NOMO-1 (cell line): Measurements from ENCODE around the gene PTPRN2.

Experiments used
- DNase-seq, 2 experiments: peaks; one replicate each; lab custom pipeline; 2025; ENCODE audit not compliant: unreplicated experiment in 2 of 2; lab: John Stamatoyannopoulos, UW

The PTPRN2 gene

DNA sequence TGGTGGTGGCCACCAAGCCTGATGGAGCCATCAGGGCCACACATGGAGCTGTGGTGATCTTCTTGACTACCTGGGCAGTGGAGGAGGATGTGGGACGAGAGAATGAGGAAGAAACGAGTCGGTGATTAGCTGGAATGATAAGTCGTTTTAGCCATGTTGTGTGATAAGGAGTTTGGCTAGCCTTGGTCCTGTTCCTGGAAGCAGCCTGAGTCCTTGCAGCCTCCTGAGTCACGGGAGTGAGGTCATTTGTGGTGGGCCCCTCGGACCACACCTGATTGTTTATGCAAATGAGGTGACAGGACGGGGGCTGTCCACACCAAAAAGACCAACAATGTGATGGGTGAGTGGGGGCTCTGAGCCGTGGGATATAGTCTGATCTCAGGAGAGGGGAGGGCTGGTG lies 554.4 kb downstream of the PTPRN2 start:
- no peak for DNase-seq

DNA sequence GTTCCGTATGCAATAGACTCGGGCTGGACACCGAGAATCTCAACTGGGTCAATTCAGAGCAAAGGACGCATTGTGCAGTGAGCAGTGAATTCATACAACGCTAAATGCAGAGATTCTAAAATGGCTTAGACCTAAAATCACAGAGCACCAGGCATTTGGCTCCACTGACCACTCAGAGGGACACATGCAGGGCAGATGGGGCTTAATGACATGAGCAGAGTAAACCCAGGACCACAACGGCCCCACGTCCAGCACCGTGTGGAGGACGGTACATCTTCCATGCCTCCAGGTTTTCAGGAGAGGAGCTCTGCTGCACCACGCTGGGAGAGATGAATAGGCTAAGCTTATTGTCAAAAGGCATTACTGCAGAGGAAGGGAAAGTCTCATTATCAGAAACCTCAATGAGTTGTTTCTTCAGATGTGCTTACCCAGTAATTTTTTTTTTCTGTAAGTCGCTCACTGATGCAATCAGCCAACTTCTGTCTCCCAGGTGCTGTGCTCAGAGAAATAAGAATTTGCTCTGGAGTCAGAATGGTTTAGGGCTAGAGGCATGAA lies 555.0 kb downstream of the PTPRN2 start:
- DNase-seq, result no peak

DNA sequence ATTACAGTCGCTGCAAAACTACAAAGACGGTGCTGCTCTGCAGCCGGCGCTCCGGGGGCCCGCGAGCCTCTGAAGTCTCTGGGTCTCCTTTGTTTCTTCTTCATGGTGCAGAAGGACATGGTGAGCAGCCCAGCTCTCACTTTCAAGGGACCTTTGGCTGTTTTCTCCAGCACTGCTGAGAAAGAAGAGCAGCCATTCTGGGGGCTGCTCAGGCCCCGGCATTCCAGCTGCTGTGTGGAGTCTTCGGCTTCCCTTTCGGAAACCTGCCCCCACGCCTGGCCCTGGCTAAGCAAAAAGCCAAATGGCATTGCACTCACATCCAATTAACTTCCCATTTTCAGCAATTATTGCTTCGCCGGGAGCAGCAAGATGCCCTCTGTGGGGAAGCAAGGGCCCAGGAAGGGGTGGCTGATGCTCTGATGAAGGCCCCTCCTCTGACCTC lies 555.7 kb downstream of the PTPRN2 start:
- no peak for DNase-seq

DNA sequence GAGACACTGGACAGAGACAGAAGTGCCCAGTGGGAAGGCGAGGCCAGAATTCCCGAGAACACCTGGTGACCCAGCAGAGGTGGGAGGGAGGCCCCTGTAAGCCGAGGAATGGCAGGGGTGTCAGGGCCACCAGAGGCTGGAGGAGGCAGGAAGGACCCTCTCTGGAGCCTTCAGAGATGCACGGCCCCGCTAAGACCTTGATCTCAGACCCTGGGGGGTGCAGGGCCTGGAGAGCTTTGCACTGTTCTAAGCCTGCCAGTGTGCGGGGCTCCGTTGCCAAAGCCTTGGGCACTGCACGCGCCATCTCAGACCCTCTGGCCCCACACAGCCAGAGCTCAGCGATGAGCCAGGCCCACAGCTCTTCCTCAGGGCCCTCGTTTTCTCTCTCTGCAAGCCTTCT lies 557.1 kb downstream of the PTPRN2 start:
- DNase-seq, result no peak

DNA sequence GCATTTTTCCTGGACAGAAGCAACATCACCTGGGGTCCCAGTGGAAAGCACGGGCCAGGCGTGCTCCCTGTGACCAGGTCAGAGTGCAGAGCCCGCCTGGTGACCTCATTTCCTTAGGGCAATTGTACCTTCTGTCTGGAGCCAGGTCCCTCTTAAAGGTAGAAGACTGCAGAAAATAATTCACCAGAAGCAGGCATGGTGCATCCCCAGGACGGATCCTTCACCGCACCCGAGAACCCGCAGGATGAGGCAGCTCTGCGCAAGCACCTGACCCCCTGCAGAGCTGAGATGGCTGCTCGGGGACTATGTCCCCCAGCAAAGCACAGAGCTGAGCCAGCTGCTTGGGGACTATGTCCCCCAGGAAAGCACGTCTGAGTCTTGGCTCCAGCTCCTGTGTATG lies 557.6 kb downstream of the PTPRN2 start:
- DNase-seq, result no peak

DNA sequence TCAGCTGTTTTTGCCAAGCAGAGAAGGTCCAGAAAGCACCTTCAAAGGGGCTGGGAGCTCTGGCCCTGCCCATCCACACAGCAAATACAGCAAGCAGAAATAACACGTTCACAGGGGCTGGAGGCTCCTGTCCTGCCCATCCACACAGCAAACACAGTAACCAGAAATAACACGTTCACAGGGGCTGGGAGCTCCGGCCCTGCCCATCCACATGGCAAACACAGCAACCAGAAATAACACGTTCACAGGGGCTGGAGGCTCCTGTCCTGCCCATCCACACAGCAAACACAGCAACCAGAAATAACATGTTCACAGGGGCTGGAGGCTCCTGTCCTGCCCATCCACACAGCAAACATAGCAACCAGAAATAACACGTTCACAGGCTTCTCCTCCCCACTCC lies 558.1 kb downstream of the PTPRN2 start:
- DNase-seq, result no peak

DNA sequence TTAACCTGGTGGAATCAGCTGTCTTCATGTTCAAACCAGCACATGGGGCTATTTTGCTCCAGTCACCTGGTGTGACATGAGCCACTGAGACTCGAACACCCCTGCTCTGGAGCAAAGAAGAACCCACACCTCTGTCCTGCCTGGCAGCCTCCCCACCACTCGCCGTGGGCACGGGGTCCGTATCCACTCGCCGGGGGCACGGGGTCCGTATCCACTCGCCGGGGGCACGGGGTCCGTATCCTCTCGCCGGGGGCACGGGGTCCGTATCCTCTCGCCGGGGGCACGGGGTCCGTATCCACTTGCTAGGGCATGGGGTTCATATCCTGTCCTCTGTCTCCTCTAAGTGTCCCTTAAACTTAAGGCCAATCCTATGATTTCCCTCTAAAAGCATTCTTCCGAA lies 558.7 kb downstream of the PTPRN2 start:
- DNase-seq, result no peak

DNA sequence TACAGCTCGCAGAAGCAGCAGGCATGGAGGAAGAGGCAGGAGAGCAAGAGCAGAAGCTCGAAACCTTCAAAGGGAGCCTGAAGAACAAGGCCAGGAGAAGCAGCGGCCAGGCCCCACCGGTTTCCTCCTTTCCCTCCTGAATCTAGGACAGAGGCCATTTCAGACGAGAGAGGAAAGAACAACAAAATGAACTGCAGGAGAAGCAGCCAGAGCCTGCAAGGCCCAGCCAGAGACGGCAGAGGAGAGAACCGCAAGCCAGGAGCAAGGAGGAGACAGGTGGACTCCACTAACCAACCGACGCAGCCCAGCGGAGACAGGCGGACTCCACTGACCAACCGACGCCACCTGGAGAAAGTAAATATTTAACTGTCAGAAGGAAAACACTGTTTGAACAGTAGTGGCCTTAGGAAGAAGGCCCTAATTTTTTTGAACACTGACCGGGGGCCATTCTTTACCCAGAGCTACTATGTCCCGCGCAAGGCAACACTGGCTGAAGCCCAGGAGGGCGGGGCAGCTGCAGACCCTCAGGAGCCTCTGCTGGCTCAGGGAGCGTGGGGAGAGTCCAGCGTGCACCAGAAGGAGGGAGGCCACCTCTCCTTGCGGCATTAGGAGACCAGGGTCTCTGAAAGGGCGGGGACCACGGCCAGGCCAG lies 559.2 kb downstream of the PTPRN2 start:
- DNase-seq, result no peak

DNA sequence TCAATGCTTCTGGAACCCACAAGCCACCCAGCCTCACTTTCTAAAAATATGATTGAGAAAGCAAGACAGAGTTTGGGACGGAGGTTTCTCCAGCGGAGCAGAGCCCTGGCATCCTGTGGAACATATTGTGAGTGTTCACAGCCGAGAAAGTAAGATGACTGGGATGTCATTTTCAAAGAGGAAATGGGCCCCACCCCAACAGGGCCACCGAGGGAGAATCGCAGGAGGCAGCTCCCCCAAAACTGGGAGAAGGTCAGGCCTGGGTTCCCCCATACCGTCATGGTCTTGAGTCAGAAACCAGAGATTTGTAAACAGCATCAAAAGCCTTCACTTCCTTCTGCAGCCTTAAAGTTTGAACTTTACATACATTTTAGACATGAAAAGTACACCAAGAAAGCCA lies 560.0 kb downstream of the PTPRN2 start:
- DNase-seq, result no peak

DNA sequence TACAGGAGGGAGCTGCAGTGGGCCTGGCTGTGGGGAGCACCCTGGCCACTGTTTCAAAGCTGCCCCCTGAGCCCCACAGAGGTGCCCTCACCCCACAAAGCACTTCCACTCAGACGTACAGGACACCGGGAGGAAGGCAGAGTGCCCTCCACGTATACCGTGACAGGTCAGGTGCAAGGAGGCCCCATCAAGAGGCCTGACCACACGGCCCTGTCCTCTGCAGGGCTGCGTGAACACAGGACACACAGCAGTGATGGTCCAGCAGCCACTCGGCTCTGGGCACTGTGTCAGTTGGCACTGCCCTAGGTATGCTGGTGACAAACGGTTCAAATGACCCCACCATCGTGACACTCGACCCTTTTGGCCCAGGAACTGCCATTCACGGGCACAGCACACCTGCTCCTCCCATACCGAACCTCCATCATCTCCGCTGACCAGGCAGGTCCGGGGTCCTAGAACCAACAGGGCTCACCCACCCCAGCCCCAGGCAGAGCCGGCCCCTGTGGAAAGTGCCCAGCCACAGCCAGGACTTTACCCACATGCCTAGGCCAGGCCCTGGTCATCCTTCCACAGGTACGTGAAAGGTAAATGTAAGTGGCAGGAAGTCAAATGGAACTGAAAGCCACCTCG lies 560.9 kb downstream of the PTPRN2 start:
- no peak for DNase-seq

DNA sequence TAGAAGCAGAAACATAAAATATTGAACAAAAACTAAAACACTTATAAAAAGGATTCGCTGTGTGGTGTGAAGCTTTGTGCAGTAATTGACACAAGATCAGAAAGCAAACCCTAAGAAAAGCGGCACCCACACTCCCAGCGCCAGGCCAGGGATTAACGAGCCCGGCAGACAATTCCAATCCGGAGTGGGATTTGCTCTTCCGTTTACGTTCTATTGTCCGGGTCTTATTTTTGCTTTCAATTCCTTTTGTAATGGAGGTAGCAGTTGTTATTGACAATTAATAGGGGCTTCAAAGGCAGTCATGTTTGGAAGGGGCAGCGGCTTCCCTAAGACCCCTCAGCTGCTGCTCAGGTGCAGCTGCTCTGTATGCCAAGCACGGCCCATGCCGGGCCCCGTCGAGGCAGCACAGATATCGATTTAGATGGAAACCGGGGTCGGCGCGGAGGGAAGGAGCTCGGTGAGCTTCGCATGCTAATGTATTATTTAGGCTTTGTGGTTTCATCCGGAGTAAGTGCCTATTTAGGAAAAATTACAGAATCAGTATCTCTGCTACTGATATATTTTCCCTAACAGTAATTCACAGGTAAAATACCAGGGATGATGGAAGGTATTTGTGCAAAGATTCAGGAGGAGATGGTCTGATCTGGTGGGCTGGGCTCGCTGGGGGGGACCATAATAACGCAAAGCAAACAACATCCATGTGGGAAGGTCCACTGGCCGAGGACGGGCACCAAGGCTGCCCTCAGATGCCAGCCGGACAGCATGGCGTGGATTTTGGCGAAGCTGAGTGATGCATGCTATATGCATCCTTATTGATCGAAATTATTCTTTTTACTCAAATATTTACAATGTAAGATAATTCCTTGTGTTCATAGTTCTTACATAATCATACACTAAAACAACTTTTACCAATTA lies 561.7 kb downstream of the PTPRN2 start:
- DNase-seq, result no peak

DNA sequence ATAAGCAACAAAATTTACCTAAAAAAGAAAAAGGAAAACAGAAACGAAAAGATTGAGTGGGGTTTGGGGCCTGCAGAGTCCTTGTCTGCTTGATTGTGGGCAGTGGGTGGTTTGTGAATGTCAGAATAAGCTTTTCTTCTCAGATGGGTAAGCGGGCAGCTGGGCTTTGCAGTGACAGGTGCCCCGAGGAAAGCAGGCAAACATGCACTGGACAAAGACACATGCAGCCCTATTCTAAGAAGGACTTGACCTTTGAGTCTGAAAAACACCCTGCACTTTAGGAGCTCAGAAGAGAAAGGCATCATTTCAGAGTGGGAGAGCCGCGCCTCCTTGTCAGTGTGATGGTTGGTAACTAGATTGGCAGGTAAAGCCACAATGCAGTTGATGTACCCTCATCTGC lies 562.7 kb downstream of the PTPRN2 start:
- DNase-seq, result no peak

DNA sequence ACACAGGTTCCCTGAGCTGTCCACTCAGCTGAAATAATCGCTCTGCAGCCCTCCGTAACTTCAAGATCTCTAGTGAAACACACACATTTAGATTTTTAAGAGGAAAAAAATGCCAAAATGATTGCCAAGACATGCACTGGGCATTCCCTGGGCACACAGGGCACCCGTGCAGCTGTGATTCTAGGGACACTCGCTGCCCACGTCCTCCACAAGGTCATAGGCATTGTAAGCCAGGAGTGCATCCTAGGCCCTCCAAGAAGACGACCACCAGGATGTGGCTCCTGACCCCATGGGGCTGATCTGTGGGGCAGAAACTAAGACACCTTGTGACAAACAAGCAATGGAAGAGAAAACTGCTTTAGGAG lies 563.3 kb downstream of the PTPRN2 start:
- no peak for DNase-seq

DNA sequence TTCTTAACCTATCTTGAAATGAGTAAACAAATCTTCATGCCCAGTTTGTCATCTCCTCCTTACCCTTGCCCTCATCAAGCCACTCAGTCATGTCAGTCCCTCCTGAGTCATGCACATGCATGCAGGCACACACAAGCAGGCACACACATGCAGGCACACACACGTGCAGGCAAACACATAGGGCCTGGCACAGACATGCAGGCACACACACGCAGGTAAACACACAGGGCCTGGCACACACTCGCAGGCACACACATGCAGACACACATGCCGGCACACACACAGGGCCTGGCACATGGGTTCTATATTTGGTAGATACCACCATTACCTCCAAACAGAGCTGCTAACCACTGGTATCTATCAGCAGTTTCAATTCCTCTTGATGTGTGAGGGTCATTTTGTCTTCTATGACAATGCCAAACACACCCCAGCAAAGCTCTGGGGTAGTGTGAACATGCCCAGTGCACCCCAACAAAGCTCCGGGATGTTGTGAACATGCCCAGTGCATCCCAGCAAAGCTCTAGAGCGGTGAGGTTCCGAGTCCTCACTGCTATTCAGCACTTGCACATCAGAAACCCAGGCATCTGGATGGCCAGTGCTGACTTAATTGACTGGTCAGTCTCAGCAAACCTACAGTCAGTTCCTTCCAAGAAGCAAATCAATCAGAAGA lies 563.8 kb downstream of the PTPRN2 start:
- DNase-seq, result no peak

DNA sequence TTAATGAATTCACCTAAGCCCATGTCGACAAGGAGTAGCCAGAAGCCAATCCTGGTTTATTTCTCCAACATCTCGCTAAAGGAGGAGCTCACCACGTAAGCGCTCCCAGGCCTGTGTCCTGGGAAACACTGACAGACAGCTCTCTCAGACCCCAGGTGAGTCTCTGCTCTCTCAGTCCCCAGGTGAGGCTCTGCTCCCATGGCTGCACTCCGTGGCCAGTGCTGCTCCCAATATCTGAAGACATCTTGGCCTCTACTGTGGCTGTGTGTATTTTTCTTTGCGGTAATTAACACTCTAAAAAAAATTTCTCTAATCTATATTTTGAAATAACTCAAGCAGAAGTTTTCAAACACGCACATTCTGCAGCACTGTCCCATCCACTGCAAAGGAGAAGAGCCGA lies 564.5 kb downstream of the PTPRN2 start:
- DNase-seq, result no peak

DNA sequence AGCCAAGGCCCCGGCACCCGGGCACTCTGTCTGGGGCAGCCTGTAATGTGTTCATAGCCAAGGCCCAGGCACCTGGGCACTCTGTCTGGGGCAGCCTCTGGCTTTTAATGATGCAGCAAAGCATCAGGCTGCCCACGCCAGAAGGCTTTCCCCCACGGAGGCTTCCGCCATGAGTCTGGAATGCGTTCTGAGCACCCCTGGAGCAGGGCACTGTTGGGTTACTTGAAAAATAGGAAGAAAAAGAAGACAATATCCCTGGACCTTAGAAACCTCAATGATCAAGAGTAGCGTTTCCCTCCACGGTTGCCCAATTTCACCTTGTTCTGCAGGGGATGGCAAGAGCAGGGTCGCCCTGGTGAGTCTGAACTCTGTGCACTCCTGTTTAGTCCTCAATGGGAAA lies 565.0 kb downstream of the PTPRN2 start:
- no peak for DNase-seq

DNA sequence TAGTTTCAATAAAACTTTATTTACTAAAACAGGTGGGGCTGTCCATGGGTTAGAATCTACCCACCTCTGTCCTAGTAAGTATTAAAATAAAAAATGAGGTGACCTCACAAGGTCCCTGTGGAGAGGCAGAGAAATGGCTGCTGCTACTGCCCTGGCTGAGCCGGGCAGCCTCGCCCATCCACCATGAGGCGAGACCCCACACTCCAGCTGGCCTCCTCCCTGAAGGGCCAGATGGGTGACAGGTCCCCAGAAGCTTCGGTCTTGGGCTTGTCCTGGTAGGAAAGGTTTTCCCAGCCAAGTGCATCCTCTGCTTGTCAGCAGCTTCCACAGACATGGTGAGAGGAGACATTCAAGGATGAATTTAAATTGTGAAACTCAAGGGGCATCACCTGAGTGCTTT lies 565.8 kb downstream of the PTPRN2 start:
- no peak for DNase-seq

DNA sequence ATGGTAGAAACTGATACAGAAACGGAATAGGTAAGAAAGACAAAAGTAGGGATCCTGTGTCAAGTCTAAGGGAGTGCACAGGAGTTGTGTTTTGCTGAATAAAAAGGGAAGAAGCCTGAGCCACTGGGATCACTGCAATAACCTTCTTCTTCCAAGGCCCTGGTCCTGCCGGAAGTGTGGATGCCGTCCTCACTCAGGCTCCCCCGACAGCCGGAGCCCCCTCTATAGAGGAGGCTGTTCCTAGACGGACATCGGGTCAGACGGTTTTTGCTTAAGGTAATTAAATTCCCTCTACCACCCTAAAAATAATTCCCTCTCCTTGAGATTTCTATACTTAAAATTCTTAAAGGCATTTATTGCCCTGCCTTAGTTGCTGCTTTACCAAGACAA lies 566.9 kb downstream of the PTPRN2 start:
- DNase-seq, result no peak

DNA sequence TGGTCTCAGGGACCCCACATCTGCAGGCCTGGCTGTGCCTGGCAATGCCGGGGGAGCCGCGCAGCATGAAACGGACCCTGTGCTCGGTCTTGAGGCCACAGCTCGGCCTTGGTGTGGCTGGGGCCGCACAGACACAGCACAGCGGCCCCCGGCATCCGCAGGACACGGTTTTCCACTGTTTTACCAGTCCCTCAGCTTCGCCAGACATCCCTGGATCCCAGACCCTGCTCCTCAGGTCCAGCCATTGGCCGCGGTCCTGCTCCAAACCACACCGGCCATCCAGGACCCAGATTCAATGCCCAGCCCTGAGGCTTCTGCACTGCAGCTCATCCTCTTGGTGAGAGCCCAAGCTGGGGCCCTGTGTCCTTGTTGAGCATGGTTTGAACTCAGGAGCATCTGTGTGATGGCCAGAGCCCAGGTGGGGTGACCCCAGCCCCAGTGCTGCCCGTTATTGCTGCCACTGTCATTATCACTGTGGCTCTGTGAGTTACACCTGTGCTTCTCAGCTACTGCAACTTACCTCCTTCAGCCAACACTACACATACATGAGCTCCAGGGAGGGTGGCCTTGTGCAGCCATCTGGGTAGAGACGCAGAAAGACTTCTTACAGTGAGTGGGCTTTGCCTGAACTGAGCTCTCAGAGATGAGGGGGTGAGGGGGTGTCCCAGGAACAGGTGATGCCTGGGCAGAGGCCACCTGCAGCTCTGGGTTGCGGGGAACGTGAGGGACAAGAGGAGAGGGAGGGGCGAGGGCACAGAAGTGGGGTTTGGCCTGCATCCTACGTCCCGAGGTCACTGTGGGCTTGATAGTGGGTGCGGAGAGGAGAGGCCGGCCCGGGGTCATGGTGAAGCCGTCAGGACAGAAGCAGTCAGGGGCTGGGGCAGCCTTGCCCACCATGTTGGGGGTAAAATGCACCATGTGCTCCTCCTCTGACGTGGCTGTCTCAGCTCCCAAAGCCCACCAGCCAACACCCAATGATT lies 567.6 kb downstream of the PTPRN2 start:
- DNase-seq, result no peak
